Measurements from ENCODE around the gene MMS22L. TPM values are rescaled to one million over a fixed set of nuclear protein-coding genes. Genes with fewer than 3 reads are reported as not detected.
"Not testable (repeated sequence)": the region's sequence is repeated elsewhere in the genome, so short reads cannot be mapped to it uniquely, and the experiment has no call there.

Gene MMS22L
- total and polyA plus RNA-seq, 10 of the 15 experiments (the other 5 are each of a cell fraction or from before 2014, with no cell fraction given), result 5.0 to 33.9 (median 18.7) TPM

GRCh38 chr6:97160280-97160679 lies 122.7 kb downstream of the MMS22L start:
- peaks cover 0 to 5% of the 10 kb centered on the region in 2 experiments; a peak in 1 of 4 replicates for H3K36me3 ChIP-seq (ENCODE audit: control insufficient read depth in 2 of 2, insufficient read depth in 2 of 2, low read length in 1 of 2)
- H3K27ac ChIP-seq (ENCODE audit: control insufficient read depth, insufficient read depth), result no peak overlapping the region
- ChIA-PET POLR2A (no interaction called here), CTCF (interaction anchor here (0.6 kb wide), 1 partner anchor 360 kb away, joined by 4 read pairs; no protein-coding TSS in a partner anchor), RAD21 (ENCODE audit: unreplicated experiment) (no interaction called here), SMC1A (ENCODE audit: uncharacterized antibody, unreplicated experiment) (no interaction called here)
- no peaks in the 10 kb centered on the region for H3K79me2 ChIP-seq (ENCODE audit: control insufficient read depth, insufficient read depth, low read length)
- H3K27me3 ChIP-seq (replicated peaks in 1 of 2; ENCODE audit: control insufficient read depth in 2 of 2, insufficient read depth in 2 of 2, low read length in 1 of 2), result no peaks in the 10 kb centered on the region
- H3K9ac ChIP-seq (ENCODE audit: control insufficient read depth, insufficient read depth, low read length), result no peak overlapping the region
- no peak overlapping the region for H2AFZ ChIP-seq (ENCODE audit: control insufficient read depth, low read depth, low read length)
- no peaks in the 10 kb centered on the region for H3K4me1 ChIP-seq (ENCODE audit: control insufficient read depth, insufficient read depth, low read length)
- in situ Hi-C loops (cut with MboI), result no loop called here
- DNase-seq (ENCODE audit: low read depth, low spot score) (no peak), ATAC-seq (no peak), FAIRE-seq (no peak)
- peaks cover 2% of the 10 kb centered on the region; the same call in 2 of the 3 replicates for H3K9me3 ChIP-seq (replicated peaks; ENCODE audit: control insufficient read depth, insufficient read depth, low read length)
- H3K4me3 ChIP-seq, result no peak overlapping the region
- TF ChIP-seq NFYA (IDR thresholded peaks at IDR 0.05; ENCODE audit: borderline replicate concordance, low read depth, low read length) (no peak), IRF4 (IDR thresholded peaks at IDR 0.05; ENCODE audit: low read depth, low read length) (no peak), CBX5 (IDR thresholded peaks at IDR 0.05; ENCODE audit: low read depth) (peak; percentile 95), BRCA1 (IDR thresholded peaks at IDR 0.05; ENCODE audit: low read depth, low read length) (no peak), POLR2A (IDR thresholded peaks at IDR 0.05; ENCODE audit: low read depth, low read length) (no peak)
- no peak overlapping the region for H3K4me2 ChIP-seq (ENCODE audit: control insufficient read depth, insufficient read depth)
- H4K20me1 ChIP-seq (ENCODE audit: control insufficient read depth, insufficient read depth), result no peaks in the 10 kb centered on the region
- BruUV-seq (replicated peaks), result no TSS peak
- intact Hi-C loops (cut with micrococcal nuclease; ENCODE audit: unreplicated experiment), result no loop called here

GRCh38 chr6:97155447-97155846 lies 127.6 kb downstream of the MMS22L start:
- in situ Hi-C loops (cut with MboI); SMC1A ChIA-PET (ENCODE audit: uncharacterized antibody, unreplicated experiment); DNase-seq (ENCODE audit: low read depth, low spot score); H3K27me3 ChIP-seq (replicated peaks in 1 of 2; ENCODE audit: control insufficient read depth in 2 of 2, insufficient read depth in 2 of 2, low read length in 1 of 2); FAIRE-seq; H3K4me3 ChIP-seq; intact Hi-C loops (cut with micrococcal nuclease; ENCODE audit: unreplicated experiment); ATAC-seq; H3K27ac ChIP-seq (ENCODE audit: control insufficient read depth, insufficient read depth); H3K9ac ChIP-seq (ENCODE audit: control insufficient read depth, insufficient read depth, low read length); H3K79me2 ChIP-seq (ENCODE audit: control insufficient read depth, insufficient read depth, low read length); POLR2A ChIA-PET; H4K20me1 ChIP-seq (ENCODE audit: control insufficient read depth, insufficient read depth); H2AFZ ChIP-seq (ENCODE audit: control insufficient read depth, low read depth, low read length); H3K9me3 ChIP-seq (replicated peaks; ENCODE audit: control insufficient read depth, insufficient read depth, low read length); H3K4me1 ChIP-seq (ENCODE audit: control insufficient read depth, insufficient read depth, low read length); BruUV-seq (replicated peaks); RAD21 ChIA-PET (ENCODE audit: unreplicated experiment); H3K4me2 ChIP-seq (ENCODE audit: control insufficient read depth, insufficient read depth): not testable (repeated sequence)
- CTCF ChIA-PET, result interaction anchor here (1.5 kb wide), 1 partner anchor 8 kb away, joined by 3 read pairs; no protein-coding TSS in a partner anchor
- over 99% methylated on average over 5 of the region's 5 CpGs for WGBS (ENCODE audit: insufficient coverage, insufficient replicate concordance, low lambda C conversion rate, missing lambda C conversion rate)
- peaks cover 0 to 12% of the 10 kb centered on the region in 2 experiments; a peak in 1 of 4 replicates for H3K36me3 ChIP-seq (ENCODE audit: control insufficient read depth in 2 of 2, insufficient read depth in 2 of 2, low read length in 1 of 2)
